HEK293 (cell line): ENCODE results near the gene GPR149.

Experiments
- CTCF ChIA-PET: fragments of 350-600 bp; formaldehyde crosslinking; extraction: SDS; loops from one replicate; lab custom pipeline; 2021; ENCODE audit warnings: antibody characterized with exemption; lab: Yijun Ruan, JAX
- POLR2A ChIA-PET: fragments of 300-600 bp; formaldehyde crosslinking; extraction: SDS; loops from one replicate; lab custom pipeline; 2020; ENCODE audit warnings: antibody characterized with exemption, inconsistent platforms; lab: Yijun Ruan, JAX
- H3K27ac ChIP-seq: fragments of 200-500 bp; sonication (Bioruptor generic); 2 replicates; pipeline ENCODE4 v1.5.1; 2014; ENCODE audit warnings: low read depth, low read length, control low read depth, inconsistent platforms; ENCODE audit errors: extremely low read depth
- H3K36me3 ChIP-seq, 2 experiments: fragments of 200-500 bp in 1 of 2; sonication (Bioruptor generic) in 1 of 2; 1 replicate in 1 of 2; 2 replicates in 1 of 2; pipeline ENCODE4 v1.5.1; 2014 to 2017; ENCODE audit warnings: inconsistent platforms in 2 of 2, low read length in 2 of 2; ENCODE audit not compliant: control insufficient read depth in 2 of 2, insufficient read depth in 1 of 2
- H3K4me1 ChIP-seq: fragments of 200-500 bp; sonication (Bioruptor generic); 2 replicates; pipeline ENCODE4 v1.5.1; 2014; ENCODE audit warnings: mild to moderate bottlenecking, low read length, inconsistent platforms; ENCODE audit not compliant: control insufficient read depth, insufficient read depth
- H3K4me3 ChIP-seq: 2 replicates; pipeline ENCODE4 v1.5.1; 2011; ENCODE audit warnings: low read depth, mild to moderate bottlenecking, control low read depth, low read length, moderate library complexity
- H3K9me3 ChIP-seq: fragments of 200-500 bp; sonication (Bioruptor generic); 2 replicates; pipeline ENCODE4 v1.5.1; 2014; ENCODE audit warnings: low read depth, low read length, inconsistent platforms; ENCODE audit not compliant: control insufficient read depth, insufficient read depth
- GLI2 ChIP-seq: fragments of 450-650 bp; formaldehyde crosslinking; IDR thresholded peaks from 2 replicates; pipeline ENCODE4; 2017; ENCODE audit warnings: missing biosample characterization, missing genetic modification characterization, low read depth, borderline replicate concordance
- MZF1 ChIP-seq: fragments of 450-650 bp; formaldehyde crosslinking; IDR thresholded peaks from 2 replicates; pipeline ENCODE4 v1.5.1; 2017; ENCODE audit warnings: missing biosample characterization, missing genetic modification characterization, borderline replicate concordance
- PRDM10 ChIP-seq: fragments of 450-650 bp; formaldehyde crosslinking; IDR thresholded peaks from 2 replicates; pipeline ENCODE4 v1.5.1; 2016; ENCODE audit warnings: missing biosample characterization, missing genetic modification characterization
- SETDB1 ChIP-seq: IDR thresholded peaks from one replicate; pipeline ENCODE4 v1.6.1; 2017; ENCODE audit warnings: mild to moderate bottlenecking, low read length, moderate library complexity, mixed read lengths; ENCODE audit not compliant: insufficient read length
- TRIM28 ChIP-seq: IDR thresholded peaks from 2 replicates; pipeline ENCODE4 v1.6.1; 2011; ENCODE audit warnings: low read length, control low read depth, borderline replicate concordance
- ZBTB17 ChIP-seq: fragments of 450-650 bp; formaldehyde crosslinking; IDR thresholded peaks from 2 replicates; pipeline ENCODE4 v1.5.1; 2016; ENCODE audit warnings: missing biosample characterization, missing genetic modification characterization
- ZEB2 ChIP-seq: fragments of 450-650 bp; formaldehyde crosslinking; IDR thresholded peaks from 2 replicates; pipeline ENCODE4 v1.5.1; 2016; ENCODE audit warnings: missing biosample characterization, missing genetic modification characterization
- ZFP41 ChIP-seq: fragments of 450-650 bp; formaldehyde crosslinking; IDR thresholded peaks from 2 replicates; pipeline ENCODE4 v1.5.1; 2016; ENCODE audit warnings: missing biosample characterization, missing genetic modification characterization, borderline replicate concordance
- ZNF146 ChIP-seq: fragments of 450-650 bp; formaldehyde crosslinking; IDR thresholded peaks from 2 replicates; pipeline ENCODE4 v1.5.1; 2016; ENCODE audit warnings: missing biosample characterization, missing genetic modification characterization
- ZNF175 ChIP-seq: fragments of 450-650 bp; formaldehyde crosslinking; IDR thresholded peaks from 2 replicates; pipeline ENCODE4 v1.5.1; 2016; ENCODE audit warnings: missing biosample characterization, missing genetic modification characterization
- ZNF214 ChIP-seq: fragments of 450-650 bp; formaldehyde crosslinking; IDR thresholded peaks from 2 replicates; pipeline ENCODE4 v1.5.1; 2017; ENCODE audit warnings: missing biosample characterization, mild to moderate bottlenecking, missing genetic modification characterization, borderline replicate concordance
- ZNF223 ChIP-seq: fragments of 450-650 bp; formaldehyde crosslinking; IDR thresholded peaks from 2 replicates; pipeline ENCODE4 v1.5.1; 2016; ENCODE audit warnings: missing biosample characterization, missing genetic modification characterization
- ZNF280D ChIP-seq: fragments of 450-650 bp; formaldehyde crosslinking; IDR thresholded peaks from 2 replicates; pipeline ENCODE4 v1.5.1; 2016; ENCODE audit warnings: missing biosample characterization, missing genetic modification characterization
- ZNF394 ChIP-seq: fragments of 450-650 bp; formaldehyde crosslinking; IDR thresholded peaks from 2 replicates; pipeline ENCODE4 v1.5.1; 2016; ENCODE audit warnings: missing biosample characterization, missing genetic modification characterization, mild to moderate bottlenecking, moderate library complexity, borderline replicate concordance
- ZNF521 ChIP-seq: fragments of 450-650 bp; formaldehyde crosslinking; IDR thresholded peaks from 2 replicates; pipeline ENCODE4 v1.5.1; 2017; ENCODE audit warnings: missing biosample characterization, mild to moderate bottlenecking, missing genetic modification characterization
- ZNF596 ChIP-seq: fragments of 450-650 bp; IDR thresholded peaks from 2 replicates; pipeline ENCODE4 v1.5.0; 2018; ENCODE audit warnings: missing biosample characterization, mild to moderate bottlenecking, missing genetic modification characterization, moderate library complexity
- ZNF626 ChIP-seq: fragments of 450-650 bp; sonication (Bioruptor Pico); formaldehyde crosslinking; IDR thresholded peaks from 2 replicates; pipeline ENCODE4 v1.5.1; 2018; ENCODE audit warnings: missing biosample characterization, missing genetic modification characterization, inconsistent platforms
- ZNF654 ChIP-seq: fragments of 450-650 bp; formaldehyde crosslinking; IDR thresholded peaks from 2 replicates; pipeline ENCODE4 v1.5.1; 2016; ENCODE audit warnings: low read depth, missing biosample characterization, missing genetic modification characterization
- ZSCAN16 ChIP-seq: fragments of 450-650 bp; formaldehyde crosslinking; IDR thresholded peaks from 2 replicates; pipeline ENCODE4 v1.5.1; 2016; ENCODE audit warnings: missing biosample characterization, missing genetic modification characterization

GPR149 gene, protein sequence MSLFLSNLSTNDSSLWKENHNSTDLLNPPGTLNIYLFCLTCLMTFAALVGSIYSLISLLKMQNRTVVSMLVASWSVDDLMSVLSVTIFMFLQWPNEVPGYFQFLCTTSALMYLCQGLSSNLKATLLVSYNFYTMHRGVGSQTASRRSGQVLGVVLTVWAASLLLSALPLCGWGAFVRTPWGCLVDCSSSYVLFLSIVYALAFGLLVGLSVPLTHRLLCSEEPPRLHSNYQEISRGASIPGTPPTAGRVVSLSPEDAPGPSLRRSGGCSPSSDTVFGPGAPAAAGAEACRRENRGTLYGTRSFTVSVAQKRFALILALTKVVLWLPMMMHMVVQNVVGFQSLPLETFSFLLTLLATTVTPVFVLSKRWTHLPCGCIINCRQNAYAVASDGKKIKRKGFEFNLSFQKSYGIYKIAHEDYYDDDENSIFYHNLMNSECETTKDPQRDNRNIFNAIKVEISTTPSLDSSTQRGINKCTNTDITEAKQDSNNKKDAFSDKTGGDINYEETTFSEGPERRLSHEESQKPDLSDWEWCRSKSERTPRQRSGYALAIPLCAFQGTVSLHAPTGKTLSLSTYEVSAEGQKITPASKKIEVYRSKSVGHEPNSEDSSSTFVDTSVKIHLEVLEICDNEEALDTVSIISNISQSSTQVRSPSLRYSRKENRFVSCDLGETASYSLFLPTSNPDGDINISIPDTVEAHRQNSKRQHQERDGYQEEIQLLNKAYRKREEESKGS

DNA sequence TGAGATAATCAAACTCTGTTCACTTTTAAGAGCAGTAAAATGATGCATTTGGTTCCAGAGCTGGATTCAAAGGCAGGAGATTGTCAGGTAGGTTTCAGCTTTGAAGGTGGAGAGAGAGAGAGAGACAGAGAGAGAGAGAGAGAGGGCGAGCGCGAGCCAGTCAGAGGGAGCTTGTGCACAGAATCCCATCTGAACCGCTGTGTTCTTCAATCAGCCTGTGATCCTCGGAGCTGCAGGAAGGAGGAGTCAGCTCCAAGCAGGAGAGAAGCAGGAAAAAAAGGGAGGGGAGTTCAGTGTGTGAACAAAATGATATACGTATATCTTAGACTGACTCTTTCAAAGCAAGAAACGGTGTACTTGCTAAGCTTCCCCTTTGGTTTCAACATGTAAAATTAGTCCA, at the start of gene GPR149:
GPR149 (minus strand) TSS at position 177 of the 400 bp plus-strand sequence. CDS start 575 bp downstream, outside the sequence.
- Histone ChIP-seq H3K27ac (no peak within 1 kb of the TSS), H3K9me3 (no peaks in the 10 kb centered on the region), H3K4me3 (peak within 1 kb of the TSS; percentile 14; the same call in 1 of the 2 replicates), H3K36me3 (no peaks in the 10 kb centered on the region), H3K4me1 (no peaks in the 10 kb centered on the region)
- CTCF ChIA-PET = interaction anchor here (0.6 to 1.2 kb wide), 3 partner anchors 107 to 413 kb away, joined by 3 to 4 read pairs (median 3); no protein-coding TSS in a partner anchor
- POLR2A ChIA-PET = no interaction called here
- no peak for TF ChIP-seq SETDB1
- no peak for TF ChIP-seq GLI2 (tag by site-specific recombination)
- no peak for TF ChIP-seq ZEB2 (tag by site-specific recombination)
- TF ChIP-seq MZF1 (tag by site-specific recombination) = no peak
- no peak for TF ChIP-seq ZNF521 (tag by site-specific recombination)
- TF ChIP-seq TRIM28 = 0 out of 2 replicates have a peak, but pooled peaks have one; percentile 33
- no peak for TF ChIP-seq ZNF214
- no peak for TF ChIP-seq ZNF175 (tag by site-specific recombination)
- peak; percentile 88 for TF ChIP-seq ZBTB17 (tag by site-specific recombination)
- TF ChIP-seq ZNF280D (tag by site-specific recombination) = no peak
- no peak for TF ChIP-seq ZSCAN16 (tag by site-specific recombination)
- no peak for TF ChIP-seq ZFP41 (tag by site-specific recombination)
- no peak for TF ChIP-seq ZNF626 (tag by site-specific recombination)
- TF ChIP-seq ZNF596 (tag by site-specific recombination) = 0 out of 2 replicates have a peak, but pooled peaks have one; percentile 50
- peak; percentile 70 for TF ChIP-seq PRDM10
- no peak for TF ChIP-seq ZNF146 (tag by site-specific recombination)
- TF ChIP-seq ZNF394 (tag by site-specific recombination) = peak; percentile 62
- TF ChIP-seq ZNF223 (tag by site-specific recombination) = no peak
- peak; percentile 11; the same call in 1 of the 2 replicates for TF ChIP-seq ZNF654
